GM10266 (cell line): ENCODE data around the gene SHBG.
"Not testable (repeated sequence)": the region's sequence is repeated elsewhere in the genome, so short reads cannot be mapped to it uniquely, and the experiment has no call there.

Source experiments
- DNase-seq: peaks from one replicate; pipeline ENCODE4 v3.0.0; 2012; ENCODE audit errors: extremely low spot score
- TF ChIP-seq, protein P1 (sequence below): IDR thresholded peaks from 2 replicates; pipeline ENCODE4 v1.5.1; 2012; ENCODE audit warnings: mild to moderate bottlenecking, low read depth; ENCODE audit not compliant: control insufficient read depth, insufficient read depth; ENCODE audit errors: missing control alignments

The SHBG gene

DNA sequence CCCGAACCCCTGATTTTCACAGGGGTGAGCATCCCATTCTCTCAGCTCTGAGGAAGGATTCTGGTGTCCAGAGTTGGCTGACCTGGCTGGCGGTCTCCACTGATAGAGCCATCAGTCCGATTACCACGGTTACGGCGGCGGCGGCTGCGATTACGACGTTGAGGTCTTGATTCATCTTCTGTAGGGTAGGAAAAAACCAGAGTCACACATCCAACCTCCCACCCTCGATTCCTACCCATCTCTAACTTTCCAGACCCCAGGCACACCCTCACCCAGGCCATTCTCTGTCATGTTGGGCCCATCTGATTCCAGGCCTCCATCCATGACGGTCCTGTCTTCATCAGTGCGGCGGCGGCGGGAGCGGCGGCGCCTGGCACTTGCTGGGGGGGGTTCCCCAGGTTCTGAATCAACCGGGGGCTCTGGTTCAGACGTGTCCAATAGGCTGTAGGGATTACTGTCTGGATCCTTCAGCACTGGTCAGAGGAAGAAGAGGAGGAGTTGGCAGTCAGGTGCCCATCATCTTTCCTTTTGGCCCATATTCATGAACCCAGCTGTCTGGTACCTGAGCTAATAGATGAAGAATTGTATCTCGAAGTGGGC is 37.4 kb upstream of the SHBG start:
- DNase-seq, result no peak
- TF ChIP-seq, protein P1, sequence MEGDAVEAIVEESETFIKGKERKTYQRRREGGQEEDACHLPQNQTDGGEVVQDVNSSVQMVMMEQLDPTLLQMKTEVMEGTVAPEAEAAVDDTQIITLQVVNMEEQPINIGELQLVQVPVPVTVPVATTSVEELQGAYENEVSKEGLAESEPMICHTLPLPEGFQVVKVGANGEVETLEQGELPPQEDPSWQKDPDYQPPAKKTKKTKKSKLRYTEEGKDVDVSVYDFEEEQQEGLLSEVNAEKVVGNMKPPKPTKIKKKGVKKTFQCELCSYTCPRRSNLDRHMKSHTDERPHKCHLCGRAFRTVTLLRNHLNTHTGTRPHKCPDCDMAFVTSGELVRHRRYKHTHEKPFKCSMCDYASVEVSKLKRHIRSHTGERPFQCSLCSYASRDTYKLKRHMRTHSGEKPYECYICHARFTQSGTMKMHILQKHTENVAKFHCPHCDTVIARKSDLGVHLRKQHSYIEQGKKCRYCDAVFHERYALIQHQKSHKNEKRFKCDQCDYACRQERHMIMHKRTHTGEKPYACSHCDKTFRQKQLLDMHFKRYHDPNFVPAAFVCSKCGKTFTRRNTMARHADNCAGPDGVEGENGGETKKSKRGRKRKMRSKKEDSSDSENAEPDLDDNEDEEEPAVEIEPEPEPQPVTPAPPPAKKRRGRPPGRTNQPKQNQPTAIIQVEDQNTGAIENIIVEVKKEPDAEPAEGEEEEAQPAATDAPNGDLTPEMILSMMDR, result no peak

DNA sequence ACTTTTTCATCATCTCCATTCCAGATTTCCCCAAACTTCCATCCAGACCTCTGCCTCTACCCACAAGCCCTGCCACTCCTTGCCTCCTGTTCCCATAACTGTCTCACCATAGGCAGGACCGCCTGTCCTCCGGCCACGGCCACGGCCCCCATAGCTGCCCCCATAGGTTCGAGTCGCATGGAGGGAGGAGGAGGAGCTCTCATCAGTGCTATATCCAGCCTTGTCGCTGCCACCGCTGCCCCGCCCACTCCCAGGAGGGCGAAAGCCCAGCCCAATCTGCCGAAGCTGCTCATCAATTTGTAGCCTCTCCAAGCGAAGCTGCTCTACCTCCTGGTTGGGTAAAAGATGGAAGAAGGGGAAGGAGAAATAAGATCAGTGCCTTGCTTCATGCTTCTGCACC is 36.6 kb upstream of the SHBG start:
- no peak for DNase-seq
- TF ChIP-seq, protein P1, result no peak

DNA sequence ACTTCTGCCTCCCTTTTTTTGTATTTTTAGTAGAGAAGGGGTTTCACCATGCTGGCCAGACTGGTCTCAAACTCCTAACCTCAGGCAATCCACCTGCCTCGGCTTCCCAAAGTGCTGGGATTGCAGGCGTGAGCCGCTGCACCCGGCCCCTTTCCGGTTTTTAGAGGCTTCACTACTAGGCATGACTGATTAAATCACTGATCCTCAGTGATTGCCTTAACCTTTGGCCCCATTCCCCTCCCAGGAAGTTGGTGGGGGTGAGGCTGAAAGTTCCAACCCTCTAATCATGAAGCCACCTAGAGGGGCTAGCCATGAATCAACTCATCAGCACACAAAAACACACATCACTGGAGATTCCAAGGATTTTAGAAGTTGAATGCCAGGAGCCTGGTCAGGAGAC is 32.4 kb upstream of the SHBG start:
- DNase-seq, result not testable (repeated sequence)

DNA sequence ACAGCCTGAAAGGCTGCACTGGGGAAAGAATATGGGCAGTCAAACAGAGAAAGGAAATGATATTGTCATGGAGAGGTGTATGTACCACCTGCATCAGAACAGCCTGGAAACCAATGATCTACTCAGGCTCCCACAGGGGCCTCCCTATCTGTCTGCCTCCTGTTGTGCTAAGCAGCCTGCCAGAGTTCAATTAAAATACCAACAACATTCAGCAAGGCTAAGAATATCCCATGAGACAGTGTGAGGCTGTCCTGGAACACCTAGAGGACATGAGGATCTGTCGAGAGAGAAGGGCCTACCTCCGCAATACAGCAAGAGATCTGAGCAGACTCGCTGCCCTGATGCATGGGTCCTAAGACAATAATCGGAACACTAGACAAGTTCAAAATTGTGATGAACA is 23.7 kb upstream of the SHBG start:
- TF ChIP-seq, protein P1, result no peak
- DNase-seq, result no peak

DNA sequence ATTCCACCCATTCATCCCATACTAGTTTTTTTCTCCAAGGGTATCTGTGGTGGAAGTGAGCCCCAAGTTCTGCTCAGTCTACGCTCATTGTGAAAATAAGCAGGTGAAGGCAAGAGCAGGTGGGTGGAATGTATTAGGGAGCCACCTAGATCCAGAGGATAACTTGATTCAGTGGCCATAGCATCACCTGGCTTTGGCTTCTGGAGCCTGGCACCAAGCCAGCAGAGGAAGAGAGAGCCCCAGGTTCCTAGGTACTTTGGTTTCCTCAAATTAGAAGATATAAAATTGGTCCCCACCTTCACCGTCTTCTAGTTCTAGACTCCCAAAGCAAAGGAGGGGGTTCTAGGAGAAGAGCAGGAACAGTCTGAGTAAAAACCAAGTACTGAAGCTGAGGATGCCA is 19.3 kb upstream of the SHBG start:
- TF ChIP-seq, protein P1, result no peak
- DNase-seq, result no peak

DNA sequence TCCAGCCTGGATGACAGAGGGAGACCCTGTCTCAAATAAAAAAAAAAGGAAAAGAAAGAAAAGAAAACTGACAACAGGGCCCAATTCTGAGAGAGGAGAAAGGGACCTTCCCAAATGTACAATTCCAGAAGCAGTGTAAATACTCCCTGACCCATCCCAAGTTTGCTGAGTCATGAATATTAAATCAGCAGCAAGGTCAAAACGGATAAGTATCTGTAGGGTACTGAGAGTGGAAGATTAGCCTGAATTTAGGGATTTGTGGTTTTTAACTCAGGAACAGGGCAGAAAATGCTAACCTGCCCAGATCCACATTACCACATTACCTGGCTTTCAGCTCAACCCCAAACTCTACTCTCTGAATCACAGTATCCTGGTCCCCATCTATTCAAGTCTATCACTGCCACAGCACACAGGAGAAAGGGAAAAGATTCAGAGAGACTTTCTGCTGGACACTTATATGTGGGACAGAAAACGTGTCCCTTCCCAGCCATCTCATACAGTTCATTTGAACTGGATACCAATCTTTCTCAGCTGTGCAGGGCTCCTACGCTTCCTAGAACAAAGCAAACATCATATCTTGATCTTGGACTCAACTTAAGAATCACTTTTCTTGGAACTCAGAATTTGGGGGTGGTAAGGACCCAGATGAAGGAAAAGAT is 18.2 kb upstream of the SHBG start:
- DNase-seq, result no peak
- TF ChIP-seq, protein P1, result no peak

DNA sequence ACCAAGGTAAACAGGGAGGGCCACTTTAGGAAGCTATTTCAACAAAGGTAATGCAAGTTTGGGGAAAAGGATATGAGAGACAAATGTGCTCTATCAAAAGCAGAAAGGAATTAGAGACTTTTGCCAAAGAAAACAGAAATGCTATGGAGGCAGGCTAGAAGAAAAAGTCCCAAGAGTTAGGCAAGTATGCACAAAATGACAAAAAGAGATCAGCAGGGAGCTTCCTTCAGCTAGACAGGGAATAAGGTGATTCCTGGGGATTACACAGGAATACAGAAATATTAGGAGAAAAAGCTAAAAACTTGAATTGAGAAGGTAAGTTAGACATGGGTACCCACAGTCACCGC is 17.7 kb upstream of the SHBG start:
- DNase-seq, result no peak
- TF ChIP-seq, protein P1, result no peak
